ENCODE data around the gene AKNA. TPM values are rescaled to one million over a fixed set of nuclear protein-coding genes. Genes with fewer than 3 reads are reported as not detected.
"Not testable (repeated sequence)": the region's sequence is repeated elsewhere in the genome, so short reads cannot be mapped to it uniquely, and the experiment has no call there.

Gene AKNA
- total RNA-seq, 1 experiment from 2014 or later, result 10.1 TPM

GRCh38 chr9:114335745-114336144 is 52.0 kb downstream of the AKNA start:
- in situ Hi-C loops (cut with HindIII; ENCODE audit: low pct_unique_long_range_greater_than_20kb, low sequenced_read_pairs) (no loop called here), intact Hi-C loops (cut with micrococcal nuclease; ENCODE audit: unreplicated experiment) (no loop called here)
- no peaks in the 10 kb centered on the region for H3K27me3 ChIP-seq (ENCODE audit: control insufficient read depth, insufficient read depth, low read length)
- H3K36me3 ChIP-seq (ENCODE audit: control insufficient read depth, insufficient read depth, low read length), result no peaks in the 10 kb centered on the region
- ATAC-seq, result no peak
- H3K27ac ChIP-seq (ENCODE audit: low read length), result no peak overlapping the region
- POLR2A ChIA-PET, result no interaction called here
- H3K9me3 ChIP-seq (ENCODE audit: control insufficient read depth, insufficient read depth, low read depth, low read length), result no peaks in the 10 kb centered on the region
- no peak for DNase-seq (ENCODE audit: low read depth, low spot score)
- no peak overlapping the region for H3K4me3 ChIP-seq (ENCODE audit: low read depth in 2 of 2, low read length in 2 of 2)
- TF ChIP-seq SIN3A (IDR thresholded peaks at IDR 0.05; ENCODE audit: borderline replicate concordance, insufficient read depth, low read depth, low read length) (no peak), POLR2AphosphoS5 (IDR thresholded peaks at IDR 0.05; ENCODE audit: low read depth, low read length) (no peak), REST (IDR thresholded peaks at IDR 0.05; ENCODE audit: insufficient read depth in 1 of 2, low read depth in 2 of 2, low read length in 1 of 2) (no peak), TCF7L2 (IDR thresholded peaks at IDR 0.05; ENCODE audit: low read depth, low read length) (no peak)
- TF ChIP-seq, protein P1, sequence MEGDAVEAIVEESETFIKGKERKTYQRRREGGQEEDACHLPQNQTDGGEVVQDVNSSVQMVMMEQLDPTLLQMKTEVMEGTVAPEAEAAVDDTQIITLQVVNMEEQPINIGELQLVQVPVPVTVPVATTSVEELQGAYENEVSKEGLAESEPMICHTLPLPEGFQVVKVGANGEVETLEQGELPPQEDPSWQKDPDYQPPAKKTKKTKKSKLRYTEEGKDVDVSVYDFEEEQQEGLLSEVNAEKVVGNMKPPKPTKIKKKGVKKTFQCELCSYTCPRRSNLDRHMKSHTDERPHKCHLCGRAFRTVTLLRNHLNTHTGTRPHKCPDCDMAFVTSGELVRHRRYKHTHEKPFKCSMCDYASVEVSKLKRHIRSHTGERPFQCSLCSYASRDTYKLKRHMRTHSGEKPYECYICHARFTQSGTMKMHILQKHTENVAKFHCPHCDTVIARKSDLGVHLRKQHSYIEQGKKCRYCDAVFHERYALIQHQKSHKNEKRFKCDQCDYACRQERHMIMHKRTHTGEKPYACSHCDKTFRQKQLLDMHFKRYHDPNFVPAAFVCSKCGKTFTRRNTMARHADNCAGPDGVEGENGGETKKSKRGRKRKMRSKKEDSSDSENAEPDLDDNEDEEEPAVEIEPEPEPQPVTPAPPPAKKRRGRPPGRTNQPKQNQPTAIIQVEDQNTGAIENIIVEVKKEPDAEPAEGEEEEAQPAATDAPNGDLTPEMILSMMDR (IDR thresholded peaks at IDR 0.05), result no peak
- no peaks in the 10 kb centered on the region for H3K4me1 ChIP-seq (ENCODE audit: control insufficient read depth, insufficient read depth, low read length)
- CTCF ChIA-PET, result no interaction called here
- no TSS peak for BruUV-seq (replicated peaks)

GRCh38 chr9:114334490-114334889 is 53.3 kb downstream of the AKNA start:
- no peaks in the 10 kb centered on the region for H3K9me3 ChIP-seq (ENCODE audit: control insufficient read depth, insufficient read depth, low read depth, low read length)
- no peak for DNase-seq (ENCODE audit: low read depth, low spot score)
- no peak overlapping the region for H3K4me3 ChIP-seq (ENCODE audit: low read depth in 2 of 2, low read length in 2 of 2)
- no peak overlapping the region for H3K27ac ChIP-seq (ENCODE audit: low read length)
- TF ChIP-seq REST (IDR thresholded peaks at IDR 0.05; ENCODE audit: insufficient read depth in 1 of 2, low read depth in 2 of 2, low read length in 1 of 2) (no peak), TCF7L2 (IDR thresholded peaks at IDR 0.05; ENCODE audit: low read depth, low read length) (no peak), POLR2AphosphoS5 (IDR thresholded peaks at IDR 0.05; ENCODE audit: low read depth, low read length) (no peak), SIN3A (IDR thresholded peaks at IDR 0.05; ENCODE audit: borderline replicate concordance, insufficient read depth, low read depth, low read length) (no peak)
- TF ChIP-seq, protein P1 (IDR thresholded peaks at IDR 0.05), result no peak
- H3K4me1 ChIP-seq (ENCODE audit: control insufficient read depth, insufficient read depth, low read length), result no peaks in the 10 kb centered on the region
- CTCF ChIA-PET, result no interaction called here
- BruUV-seq (replicated peaks), result no TSS peak
- POLR2A ChIA-PET, result no interaction called here
- in situ Hi-C loops (cut with HindIII; ENCODE audit: low pct_unique_long_range_greater_than_20kb, low sequenced_read_pairs) (no loop called here), intact Hi-C loops (cut with micrococcal nuclease; ENCODE audit: unreplicated experiment) (no loop called here)
- no peak for ATAC-seq
- no peaks in the 10 kb centered on the region for H3K27me3 ChIP-seq (ENCODE audit: control insufficient read depth, insufficient read depth, low read length)
- no peaks in the 10 kb centered on the region for H3K36me3 ChIP-seq (ENCODE audit: control insufficient read depth, insufficient read depth, low read length)

- H3K27me3 ChIP-seq (ENCODE audit: control insufficient read depth, insufficient read depth, low read length); BruUV-seq (replicated peaks); H3K36me3 ChIP-seq (ENCODE audit: control insufficient read depth, insufficient read depth, low read length); H3K4me1 ChIP-seq (ENCODE audit: control insufficient read depth, insufficient read depth, low read length); H3K27ac ChIP-seq (ENCODE audit: low read length); ATAC-seq; POLR2A ChIA-PET; DNase-seq (ENCODE audit: low read depth, low spot score); in situ Hi-C loops (cut with HindIII; ENCODE audit: low pct_unique_long_range_greater_than_20kb, low sequenced_read_pairs); H3K4me3 ChIP-seq (ENCODE audit: low read depth in 2 of 2, low read length in 2 of 2); intact Hi-C loops (cut with micrococcal nuclease; ENCODE audit: unreplicated experiment); CTCF ChIA-PET; H3K9me3 ChIP-seq (ENCODE audit: control insufficient read depth, insufficient read depth, low read depth, low read length): not testable (repeated sequence)
Observed at GRCh38 chr9:114333718-114334117, 54.1 kb downstream of the AKNA start.
